BLaER1 (cell line): Measurements from ENCODE around the gene DFFB.

Experiments used
- H3K27ac ChIP-seq: shearing (Covaris generic); formaldehyde crosslinking; 2 replicates; pipeline ENCODE4 v1.8.1; 2022
- H3K27me3 ChIP-seq: shearing (Covaris generic); formaldehyde crosslinking; 2 replicates; pipeline ENCODE4 v1.8.1; 2022
- H3K36me3 ChIP-seq: shearing (Covaris generic); formaldehyde crosslinking; 2 replicates; pipeline ENCODE4 v1.8.1; 2022
- H3K4me1 ChIP-seq: shearing (Covaris generic); formaldehyde crosslinking; 2 replicates; pipeline ENCODE4 v1.8.1; 2022
- H3K4me2 ChIP-seq: shearing (Covaris generic); formaldehyde crosslinking; 2 replicates; pipeline ENCODE4 v1.8.1; 2022
- H3K4me3 ChIP-seq: shearing (Covaris generic); formaldehyde crosslinking; 2 replicates; pipeline ENCODE4 v1.8.1; 2022
- H3K9ac ChIP-seq: shearing (Covaris generic); formaldehyde crosslinking; 2 replicates; pipeline ENCODE4 v1.8.1; 2022
- H3K9me3 ChIP-seq: shearing (Covaris generic); formaldehyde crosslinking; 2 replicates; pipeline ENCODE4 v1.8.1; 2022
- H4K20me1 ChIP-seq: shearing (Covaris generic); formaldehyde crosslinking; 2 replicates; pipeline ENCODE4 v1.8.1; 2022
- Cebpa-rat ChIP-seq: shearing (Covaris generic); IDR thresholded peaks from 2 replicates; pipeline ENCODE4 v1.8.1; 2022

The DFFB gene

GRCh38 chr1:3847081-3847480 lies 10.2 kb upstream of the DFFB start:
- H3K27ac ChIP-seq, result no peak overlapping the region
- H3K27me3 ChIP-seq, result no peaks in the 10 kb centered on the region
- H3K9ac ChIP-seq, result no peak overlapping the region
- peaks cover 84% of the 10 kb centered on the region for H3K36me3 ChIP-seq
- H4K20me1 ChIP-seq, result peaks cover 8% of the 10 kb centered on the region; the same call in 1 of the 2 replicates
- H3K4me1 ChIP-seq, result no peaks in the 10 kb centered on the region
- no peaks in the 10 kb centered on the region for H3K9me3 ChIP-seq
- no peak overlapping the region for H3K4me3 ChIP-seq
- TF ChIP-seq Cebpa-rat, result no peak
- no peak overlapping the region for H3K4me2 ChIP-seq

GRCh38 chr1:3850857-3851256 lies 6.4 kb upstream of the DFFB start:
- Histone ChIP-seq H4K20me1 (peaks cover 42% of the 10 kb centered on the region), H3K27me3 (no peaks in the 10 kb centered on the region), H3K9ac (no peak overlapping the region), H3K36me3 (peaks cover 67% of the 10 kb centered on the region), H3K9me3 (no peaks in the 10 kb centered on the region), H3K4me1 (peaks cover 9% of the 10 kb centered on the region), H3K4me2 (no peak overlapping the region), H3K4me3 (no peak overlapping the region), H3K27ac (no peak overlapping the region)
- no peak for TF ChIP-seq Cebpa-rat

DNA sequence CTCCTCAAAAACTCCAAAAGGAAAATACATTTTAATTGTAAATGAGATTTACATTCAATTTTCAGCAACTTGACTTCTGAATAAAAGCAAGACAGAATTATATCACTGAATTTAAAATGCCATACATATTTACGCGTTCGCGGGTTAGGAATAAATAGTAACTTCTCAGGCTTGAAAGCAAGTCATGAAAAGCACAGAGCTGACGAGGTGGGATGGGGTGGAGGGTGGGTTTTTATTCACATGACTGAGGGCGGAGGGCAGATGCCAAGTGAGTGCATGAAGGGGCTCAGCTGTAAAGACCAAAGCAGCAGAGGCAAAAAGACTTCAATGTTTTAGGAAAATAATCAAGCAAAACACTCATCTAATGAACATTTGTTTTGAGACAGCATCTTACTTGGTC lies 6.0 kb upstream of the DFFB start:
- Histone ChIP-seq H3K27me3 (no peaks in the 10 kb centered on the region), H4K20me1 (peaks cover 46% of the 10 kb centered on the region), H3K4me2 (no peak overlapping the region), H3K36me3 (peaks cover 64% of the 10 kb centered on the region), H3K27ac (no peak overlapping the region), H3K4me3 (no peak overlapping the region), H3K9ac (no peak overlapping the region), H3K9me3 (no peaks in the 10 kb centered on the region), H3K4me1 (peaks cover 13% of the 10 kb centered on the region)
- no peak for TF ChIP-seq Cebpa-rat

GRCh38 chr1:3852091-3852490 lies 5.2 kb upstream of the DFFB start:
- Histone ChIP-seq H3K9ac (no peak overlapping the region), H3K27ac (no peak overlapping the region), H3K4me3 (no peak overlapping the region), H3K27me3 (no peaks in the 10 kb centered on the region), H3K9me3 (no peaks in the 10 kb centered on the region), H3K36me3 (peaks cover 56% of the 10 kb centered on the region), H3K4me2 (no peak overlapping the region), H3K4me1 (peaks cover 13% of the 10 kb centered on the region), H4K20me1 (peaks cover 46% of the 10 kb centered on the region)
- TF ChIP-seq Cebpa-rat, result no peak

- Histone ChIP-seq H3K9me3 (no peaks in the 10 kb centered on the region), H3K36me3 (peaks cover 48% of the 10 kb centered on the region), H3K4me3 (no peak overlapping the region), H3K27me3 (no peaks in the 10 kb centered on the region), H3K9ac (no peak overlapping the region), H4K20me1 (peaks cover 47% of the 10 kb centered on the region), H3K4me1 (peaks cover 16% of the 10 kb centered on the region), H3K27ac (no peak overlapping the region), H3K4me2 (no peak overlapping the region)
- TF ChIP-seq Cebpa-rat, result no peak
Measured at GRCh38 chr1:3852711-3853485, 4.4 kb upstream of the DFFB start.

DNA sequence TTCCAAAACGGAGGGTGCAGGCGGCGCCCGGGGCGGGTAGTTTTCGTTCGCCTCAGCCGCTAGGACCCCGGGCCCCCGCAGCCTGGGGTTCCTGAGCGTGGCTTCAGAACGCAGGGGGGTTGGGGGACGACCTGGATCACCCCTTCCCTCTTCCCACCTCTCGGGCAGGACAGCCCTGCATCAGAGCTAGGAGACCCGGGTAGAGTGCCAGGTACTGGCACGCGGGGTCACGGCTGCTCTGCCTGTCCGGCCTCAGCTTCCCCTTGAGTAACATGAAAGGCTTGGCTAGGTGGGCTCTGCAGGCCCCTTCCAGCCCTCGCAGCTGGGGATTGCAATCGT lies 484 bp downstream of the DFFB start:
- Histone ChIP-seq H3K4me3 (peak overlapping the region; percentile 85), H4K20me1 (peaks cover 66% of the 10 kb centered on the region), H3K27me3 (no peaks in the 10 kb centered on the region), H3K9ac (peak overlapping the region; percentile 83), H3K27ac (peak overlapping the region; percentile 83), H3K4me2 (peak overlapping the region; percentile 92), H3K36me3 (peaks cover 13% of the 10 kb centered on the region; the same call in 1 of the 2 replicates), H3K4me1 (peaks cover 32% of the 10 kb centered on the region), H3K9me3 (no peaks in the 10 kb centered on the region)
- no peak for TF ChIP-seq Cebpa-rat

DNA sequence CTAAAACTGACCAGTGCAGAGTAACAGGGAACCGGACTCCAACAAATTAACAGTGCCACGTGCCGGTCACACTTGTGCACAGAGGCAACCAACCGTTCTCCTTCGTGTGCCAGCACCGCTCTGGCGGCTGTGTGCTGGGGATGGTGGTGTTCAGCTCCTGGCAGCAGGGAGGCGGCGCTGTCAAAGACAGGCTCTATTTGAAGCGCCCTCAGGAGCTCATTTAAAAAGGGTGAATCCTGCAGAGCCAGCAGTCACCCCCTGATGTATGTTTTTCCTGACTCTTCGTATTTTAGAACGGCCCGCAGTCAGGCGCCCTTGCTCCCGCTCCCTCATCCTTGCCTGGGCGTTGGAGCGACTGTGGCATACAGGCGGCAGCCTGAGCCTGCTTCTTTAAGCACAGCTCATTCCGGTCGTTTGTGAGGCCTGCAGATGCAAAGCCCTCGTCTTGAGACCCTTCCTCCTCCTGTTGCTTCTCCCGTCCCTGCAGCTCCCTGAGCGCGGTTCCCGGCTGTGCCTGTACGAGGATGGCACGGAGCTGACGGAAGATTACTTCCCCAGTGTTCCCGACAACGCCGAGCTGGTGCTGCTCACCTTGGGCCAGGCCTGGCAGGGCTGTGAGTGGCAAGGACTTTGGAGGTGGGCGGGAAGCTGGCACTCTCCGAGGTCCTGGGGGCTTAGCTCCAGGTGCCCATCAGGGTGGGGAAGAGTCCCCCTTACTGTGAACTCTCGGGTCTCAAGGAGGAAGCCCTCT lies 1.1 kb downstream of the DFFB start:
- H3K27me3 ChIP-seq, result no peaks in the 10 kb centered on the region
- H3K4me3 ChIP-seq, result peak overlapping the region; percentile 85
- H3K9me3 ChIP-seq, result no peaks in the 10 kb centered on the region
- H3K4me2 ChIP-seq, result peak overlapping the region; percentile 92
- peak overlapping the region; percentile 50; the same call in 1 of the 2 replicates for H3K9ac ChIP-seq
- no peak for TF ChIP-seq Cebpa-rat
- H3K36me3 ChIP-seq, result peaks cover 16% of the 10 kb centered on the region
- H4K20me1 ChIP-seq, result peaks cover 60% of the 10 kb centered on the region
- peaks cover 32% of the 10 kb centered on the region for H3K4me1 ChIP-seq
- peak overlapping the region; percentile 83 for H3K27ac ChIP-seq

GRCh38 chr1:3863231-3863935 lies 6.1 kb downstream of the DFFB start:
- Histone ChIP-seq H3K27me3 (no peaks in the 10 kb centered on the region), H3K9ac (no peak overlapping the region), H3K4me2 (no peak overlapping the region), H3K4me1 (peaks cover 21% of the 10 kb centered on the region), H3K4me3 (no peak overlapping the region), H3K9me3 (no peaks in the 10 kb centered on the region), H3K27ac (no peak overlapping the region), H3K36me3 (peaks cover 48% of the 10 kb centered on the region), H4K20me1 (peaks cover 46% of the 10 kb centered on the region)
- TF ChIP-seq Cebpa-rat, result no peak

DNA sequence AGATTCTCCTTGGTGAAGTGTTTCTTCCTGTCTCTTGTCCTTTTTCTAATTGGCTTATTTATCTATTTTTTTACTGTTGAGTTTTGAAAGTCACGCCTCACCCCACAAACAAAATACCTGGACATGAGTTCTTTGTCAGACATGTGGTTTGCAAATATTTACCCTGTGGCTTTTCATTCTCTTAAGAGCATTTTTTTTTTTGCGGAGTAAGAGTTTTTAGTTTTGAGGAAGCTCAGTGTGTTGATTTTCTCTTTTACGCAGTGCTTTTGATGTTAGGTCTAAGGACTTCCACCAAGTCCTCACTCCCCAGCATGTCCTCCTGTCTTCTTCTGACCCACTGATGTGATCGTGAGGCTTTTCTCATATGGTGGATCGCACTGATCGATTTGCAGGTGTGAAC lies 7.6 kb downstream of the DFFB start:
- peaks cover 36% of the 10 kb centered on the region for H4K20me1 ChIP-seq

More for the DNA sequence above, 7.6 kb downstream of the DFFB start:
- H3K27ac ChIP-seq, result no peak overlapping the region
- H3K9ac ChIP-seq, result no peak overlapping the region
- H3K4me2 ChIP-seq, result no peak overlapping the region
- H3K4me1 ChIP-seq, result peaks cover 21% of the 10 kb centered on the region
- H3K4me3 ChIP-seq, result no peak overlapping the region
- H3K27me3 ChIP-seq, result no peaks in the 10 kb centered on the region
- H3K36me3 ChIP-seq, result peaks cover 56% of the 10 kb centered on the region
- no peaks in the 10 kb centered on the region for H3K9me3 ChIP-seq
- TF ChIP-seq Cebpa-rat, result no peak
